Mesenchymal stem cell (in vitro differentiated cells and primary cell): ENCODE data around the gene SLFN12L.

Experiments used
- DNase-seq: peaks from one replicate; pipeline ENCODE4 v3.0.0-alpha.2; 2013
- H2AFZ ChIP-seq: one replicate; pipeline ENCODE4 v1.6.1; 2013; ENCODE audit warnings: low read depth, mild to moderate bottlenecking, control low read depth, inconsistent platforms, low read length, moderate library complexity
- H2AK5ac ChIP-seq: 2 replicates; pipeline ENCODE4 v1.6.1; 2013; ENCODE audit warnings: low read length, moderate library complexity, mild to moderate bottlenecking, inconsistent platforms; ENCODE audit not compliant: severe bottlenecking
- H2BK120ac ChIP-seq: one replicate; pipeline ENCODE4 v1.6.1; 2013; ENCODE audit warnings: low read depth, mild to moderate bottlenecking, inconsistent platforms, low read length, moderate library complexity
- H2BK12ac ChIP-seq, 2 experiments: one replicate each; pipeline ENCODE4 v1.6.1; 2013; ENCODE audit warnings: inconsistent platforms in 2 of 2, low read length in 2 of 2, mild to moderate bottlenecking in 2 of 2, moderate library complexity in 2 of 2, control low read depth in 1 of 2
- H2BK15ac ChIP-seq: one replicate; pipeline ENCODE4 v1.6.1; 2013; ENCODE audit warnings: mild to moderate bottlenecking, low read depth, inconsistent platforms; ENCODE audit not compliant: poor library complexity, severe bottlenecking
- H2BK5ac ChIP-seq: 2 replicates; pipeline ENCODE4 v1.6.1; 2013; ENCODE audit warnings: low read depth, mild to moderate bottlenecking, low read length, control low read depth, inconsistent platforms; ENCODE audit not compliant: poor library complexity, severe bottlenecking
- H3K14ac ChIP-seq, 2 experiments: one replicate each; pipeline ENCODE4 v1.6.1; 2013; ENCODE audit warnings: inconsistent platforms in 2 of 2, low read length in 2 of 2, control low read depth in 1 of 2, mild to moderate bottlenecking in 1 of 2, moderate library complexity in 1 of 2
- H3K18ac ChIP-seq, 2 experiments: one replicate each; pipeline ENCODE4 v1.6.1; 2013; ENCODE audit warnings: inconsistent platforms in 2 of 2, low read length in 2 of 2, control low read depth in 1 of 2, low read depth in 1 of 2, mild to moderate bottlenecking in 1 of 2
- H3K23ac ChIP-seq, 2 experiments: one replicate each; pipeline ENCODE4 v1.6.1; 2013; ENCODE audit warnings: inconsistent platforms in 2 of 2, low read length in 2 of 2, mild to moderate bottlenecking in 2 of 2, moderate library complexity in 2 of 2, control low read depth in 1 of 2
- H3K27ac ChIP-seq: 2 replicates; pipeline ENCODE4 v1.5.1; 2013; ENCODE audit warnings: mild to moderate bottlenecking, moderate library complexity, low read length, control low read depth, inconsistent platforms; ENCODE audit not compliant: poor library complexity, severe bottlenecking
- H3K27me3 ChIP-seq, 2 experiments: 2 replicates each; pipeline versions ENCODE4 v1.6.1 to v1.7.0; 2013; ENCODE audit warnings: low read length in 2 of 2, mild to moderate bottlenecking in 2 of 2, moderate library complexity in 2 of 2, control low read depth in 1 of 2, inconsistent platforms in 1 of 2; ENCODE audit not compliant: control insufficient read depth in 1 of 2, insufficient read depth in 1 of 2
- H3K36me3 ChIP-seq, 2 experiments: 2 replicates each; pipeline versions ENCODE4 v1.6.1 to v1.7.0; 2013; ENCODE audit warnings: low read length in 2 of 2, control low read depth in 1 of 2, inconsistent platforms in 1 of 2, low read depth in 1 of 2, mild to moderate bottlenecking in 1 of 2; ENCODE audit not compliant: insufficient read depth in 2 of 2, control insufficient read depth in 1 of 2
- H3K4ac ChIP-seq, 2 experiments: one replicate each; pipeline ENCODE4 v1.6.1; 2013; ENCODE audit warnings: inconsistent platforms in 2 of 2, low read length in 2 of 2, mild to moderate bottlenecking in 2 of 2, moderate library complexity in 2 of 2, control low read depth in 1 of 2, low read depth in 1 of 2
- H3K4me1 ChIP-seq: 2 replicates; pipeline ENCODE4 v1.6.1; 2013; ENCODE audit warnings: low read depth, low read length, control low read depth; ENCODE audit not compliant: control insufficient read depth, insufficient read depth
- H3K4me2 ChIP-seq: 2 replicates; pipeline ENCODE4 v1.6.1; 2013; ENCODE audit warnings: low read length, mild to moderate bottlenecking, inconsistent platforms; ENCODE audit not compliant: poor library complexity, severe bottlenecking
- H3K4me3 ChIP-seq, 2 experiments: 2 replicates each; pipeline versions ENCODE4 v1.5.1 to v1.7.0; 2013; ENCODE audit warnings: low read length in 2 of 2, mild to moderate bottlenecking in 2 of 2, control low read depth in 1 of 2, low read depth in 1 of 2; ENCODE audit not compliant: insufficient read depth in 1 of 2
- H3K79me1 ChIP-seq: replicated peaks from 2 replicates; pipeline ENCODE4 v1.6.1; 2013; ENCODE audit warnings: mild to moderate bottlenecking, control low read depth, low read length, inconsistent platforms; ENCODE audit not compliant: poor library complexity, severe bottlenecking
- H3K9ac ChIP-seq: 2 replicates; pipeline ENCODE4 v1.7.0; 2013; ENCODE audit warnings: mild to moderate bottlenecking, low read length, moderate library complexity
- H3K9me3 ChIP-seq: 2 replicates; pipeline ENCODE4 v1.7.0; 2013; ENCODE audit warnings: mild to moderate bottlenecking, low read length; ENCODE audit not compliant: control insufficient read depth
- H4K8ac ChIP-seq: one replicate; pipeline ENCODE4 v1.6.1; 2013; ENCODE audit warnings: inconsistent platforms, mild to moderate bottlenecking, low read length, moderate library complexity
- H4K91ac ChIP-seq: one replicate; pipeline ENCODE4 v1.6.1; 2013; ENCODE audit warnings: mild to moderate bottlenecking, low read length, inconsistent platforms
- WGBS: methylation state at CpG from one replicate; pipeline ENCODE4 v1.1.7; 2013; ENCODE audit warnings: mixed read lengths; 5-methylcytosine and 5-hydroxymethylcytosine counted together

SLFN12L gene

DNA sequence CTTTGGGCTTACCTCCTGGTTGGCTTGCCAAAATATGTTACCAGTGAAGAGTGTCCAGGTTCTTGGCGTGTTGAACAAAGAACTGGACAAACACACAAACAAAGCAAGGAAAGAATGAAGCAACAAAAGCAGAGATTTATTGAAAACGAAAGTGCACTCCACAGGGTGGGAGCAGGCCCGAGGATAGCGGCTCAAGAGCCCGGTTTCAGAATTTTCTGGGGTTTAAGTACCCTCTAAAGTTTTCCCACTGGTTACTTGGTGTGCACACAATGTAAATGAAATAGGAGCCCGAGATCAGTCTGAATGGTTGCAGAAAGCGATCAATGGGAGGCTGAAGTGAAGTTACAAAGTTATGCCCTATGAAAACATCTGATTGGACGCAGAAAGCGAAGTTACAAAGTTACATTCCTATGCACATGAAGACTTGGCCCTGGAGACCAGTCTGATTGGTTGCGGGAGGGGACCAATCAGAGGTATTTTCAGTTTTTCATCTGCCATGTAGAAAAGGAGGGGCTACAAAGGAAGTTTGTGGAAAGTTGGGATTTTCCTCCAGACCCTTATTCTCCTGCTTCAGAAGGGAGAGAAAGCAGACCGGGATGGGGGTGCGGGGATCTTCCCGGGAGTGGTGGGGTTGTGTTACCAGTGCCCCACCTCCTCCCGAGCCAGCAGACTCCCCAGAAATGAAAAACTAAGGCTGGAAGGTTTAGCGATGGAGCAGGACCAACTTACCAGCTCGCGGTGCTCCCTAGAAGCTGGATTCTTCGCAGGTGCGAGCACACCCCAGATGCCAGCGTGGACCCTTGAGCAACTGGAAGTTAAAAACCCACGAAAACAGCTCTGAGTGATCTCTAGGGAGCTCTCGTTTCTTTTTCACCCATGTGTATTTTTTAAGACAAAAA lies 105.1 kb downstream of the SLFN12L start, which contains the start of gene SLFN12:
SLFN12 (minus strand) TSS at position 325 of the 899 bp plus-strand sequence. CDS start 9,472 bp downstream, outside the sequence.
- Histone ChIP-seq H3K79me1 (peaks cover 9% of the 10 kb centered on the region), H3K4me2 (peak within 1 kb of the TSS; percentile 89), H3K14ac (peak within 1 kb of the TSS in 1 of 2 experiments; percentile 89), H3K9ac (peak within 1 kb of the TSS; percentile 95), H2BK5ac (peak within 1 kb of the TSS; percentile 99), H3K27me3 (no peaks in the 10 kb centered on the region), H3K4ac (peak within 1 kb of the TSS; percentile 95 to 99), H3K18ac (peak within 1 kb of the TSS; percentile 96 to 97), H2BK120ac (peak within 1 kb of the TSS; percentile 97), H2BK15ac (peak within 1 kb of the TSS; percentile 95), H3K9me3 (no peaks in the 10 kb centered on the region), H2BK12ac (peak within 1 kb of the TSS; percentile 78 to 90), H2AK5ac (peak within 1 kb of the TSS; percentile 99), H3K4me3 (peak within 1 kb of the TSS; percentile 61 to 86), H4K91ac (peak within 1 kb of the TSS; percentile 95), H4K8ac (peak within 1 kb of the TSS; percentile 97), H3K4me1 (peaks cover 19% of the 10 kb centered on the region), H3K23ac (no peak within 1 kb of the TSS), H3K27ac (peak within 1 kb of the TSS; percentile 100), H2AFZ (peak within 1 kb of the TSS; percentile 81), H3K36me3 (peaks cover 3 to 5% of the 10 kb centered on the region in 2 experiments)
- 15% methylated on average over 20 of the region's 22 CpGs for WGBS
- peak; percentile 98 for DNase-seq

DNA sequence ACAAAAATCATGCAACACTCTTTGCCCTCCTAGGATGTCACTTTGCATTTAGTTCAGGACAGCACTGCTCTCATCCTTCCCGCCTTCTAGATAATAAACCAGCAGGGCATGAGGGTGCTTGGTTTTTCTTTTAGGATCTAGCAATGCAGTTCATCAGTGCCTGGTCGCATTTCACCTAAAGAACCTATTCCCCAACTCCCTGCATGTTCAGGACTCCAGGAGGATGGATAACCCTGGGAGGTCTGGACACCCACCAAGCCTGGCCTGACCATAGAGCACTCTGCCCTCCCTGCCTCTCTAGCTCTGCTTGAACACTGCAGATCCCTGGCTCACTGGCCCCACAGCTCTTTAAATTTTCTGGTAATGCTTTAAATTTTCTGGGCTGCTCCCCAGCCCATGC lies 107.8 kb downstream of the SLFN12L start:
- no peak for DNase-seq
- H3K4me2 ChIP-seq, result no peak overlapping the region
- H3K79me1 ChIP-seq, result peaks cover 19% of the 10 kb centered on the region

DNA sequence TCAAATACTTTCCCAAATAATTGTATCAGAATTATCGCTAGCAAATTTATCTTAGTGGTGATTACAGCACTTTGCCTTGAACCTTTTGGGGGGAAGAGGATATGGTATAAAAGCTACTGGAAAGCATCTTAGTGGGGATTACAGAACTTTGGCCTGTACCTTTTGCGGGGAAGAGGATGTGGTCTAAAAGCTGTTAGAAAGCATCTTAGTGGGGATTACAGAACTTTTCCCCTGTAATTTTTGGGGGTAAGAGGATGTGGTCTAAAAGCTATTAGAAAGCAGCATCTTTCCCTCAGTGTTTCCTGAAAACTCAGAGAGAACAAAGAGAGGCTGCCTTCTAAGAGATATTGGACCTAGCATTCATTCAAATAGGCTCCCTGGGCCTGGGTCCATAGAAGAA lies 109.2 kb downstream of the SLFN12L start:
- H4K91ac ChIP-seq, result no peak overlapping the region
- WGBS, result 98% methylated on average over 2 of the region's 2 CpGs
- H3K4me2 ChIP-seq, result no peak overlapping the region
- no peak overlapping the region for H2BK5ac ChIP-seq
- no peaks in the 10 kb centered on the region for H3K9me3 ChIP-seq
- H2AK5ac ChIP-seq, result no peak overlapping the region
- no peak overlapping the region for H3K9ac ChIP-seq
- no peak overlapping the region for H4K8ac ChIP-seq
- H2AFZ ChIP-seq, result no peak overlapping the region
- H3K4ac ChIP-seq, result no peak overlapping the region
- no peak for DNase-seq
- no peak overlapping the region for H2BK12ac ChIP-seq
- no peak overlapping the region for H3K4me3 ChIP-seq
- H3K4me1 ChIP-seq, result peaks cover 10% of the 10 kb centered on the region
- no peak overlapping the region for H3K18ac ChIP-seq
- no peak overlapping the region for H3K23ac ChIP-seq
- H3K14ac ChIP-seq, result no peak overlapping the region
- peaks cover 19% of the 10 kb centered on the region for H3K79me1 ChIP-seq
- H3K27me3 ChIP-seq, result no peaks in the 10 kb centered on the region
- H2BK15ac ChIP-seq, result no peak overlapping the region
- no peak overlapping the region for H3K27ac ChIP-seq
- H3K36me3 ChIP-seq, result peaks cover 5 to 7% of the 10 kb centered on the region in 2 experiments
- no peak overlapping the region for H2BK120ac ChIP-seq

More for the DNA sequence above, 107.8 kb downstream of the SLFN12L start:
- Histone ChIP-seq H3K27me3 (no peaks in the 10 kb centered on the region), H4K91ac (no peak overlapping the region), H2BK12ac (no peak overlapping the region), H3K14ac (no peak overlapping the region), H3K36me3 (peaks cover 5 to 7% of the 10 kb centered on the region in 2 experiments), H2BK5ac (no peak overlapping the region), H3K4me3 (no peak overlapping the region), H2AK5ac (no peak overlapping the region), H3K23ac (no peak overlapping the region), H2AFZ (no peak overlapping the region), H3K4ac (no peak overlapping the region), H3K18ac (no peak overlapping the region), H4K8ac (no peak overlapping the region), H3K27ac (no peak overlapping the region), H2BK120ac (no peak overlapping the region), H2BK15ac (no peak overlapping the region), H3K4me1 (peaks cover 19% of the 10 kb centered on the region), H3K9ac (no peak overlapping the region), H3K9me3 (no peaks in the 10 kb centered on the region)
- 96% methylated on average over 2 of the region's 2 CpGs for WGBS

DNA sequence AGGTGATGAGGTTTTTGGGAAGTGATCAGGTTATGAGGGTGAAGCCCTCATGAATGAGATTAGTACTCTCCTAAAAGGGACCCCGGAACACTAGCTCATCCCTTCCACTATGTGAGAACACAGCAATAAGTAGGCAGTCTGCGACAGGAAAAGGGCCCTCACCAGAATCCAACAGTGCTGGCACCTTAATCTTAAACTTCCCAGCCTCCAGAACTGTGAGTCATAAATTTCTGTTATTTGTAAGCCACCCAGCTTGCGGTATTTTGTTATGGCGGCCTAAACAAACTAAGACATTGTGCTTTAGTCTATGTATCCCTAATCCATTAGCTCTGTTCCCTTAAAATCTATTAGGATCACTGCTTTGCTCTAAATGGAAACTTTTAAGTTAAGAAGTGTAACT lies 113.7 kb downstream of the SLFN12L start:
- H3K14ac ChIP-seq, result no peak overlapping the region
- no peak overlapping the region for H3K9ac ChIP-seq
- no peak overlapping the region for H3K27ac ChIP-seq
- H2BK120ac ChIP-seq, result no peak overlapping the region
- H3K27me3 ChIP-seq, result no peaks in the 10 kb centered on the region
- H2AK5ac ChIP-seq, result no peak overlapping the region
- H2AFZ ChIP-seq, result no peak overlapping the region
- DNase-seq, result peak; percentile 50
- no peak overlapping the region for H3K4me2 ChIP-seq
- no peaks in the 10 kb centered on the region for H3K9me3 ChIP-seq
- H3K79me1 ChIP-seq, result peaks cover 22% of the 10 kb centered on the region
- WGBS, result 90% methylated on average over 4 of the region's 4 CpGs
- H4K91ac ChIP-seq, result no peak overlapping the region
- H2BK12ac ChIP-seq, result no peak overlapping the region
- no peak overlapping the region for H4K8ac ChIP-seq
- H3K4me3 ChIP-seq, result no peak overlapping the region
- no peak overlapping the region for H2BK5ac ChIP-seq
- H3K4me1 ChIP-seq, result peaks cover under 1% of the 10 kb centered on the region
- H3K18ac ChIP-seq, result no peak overlapping the region
- H3K4ac ChIP-seq, result no peak overlapping the region
- peaks cover 7 to 32% of the 10 kb centered on the region in 2 experiments for H3K36me3 ChIP-seq
- H3K23ac ChIP-seq, result no peak overlapping the region
- no peak overlapping the region for H2BK15ac ChIP-seq
